ENCODE measurements around the gene NDST4.

The NDST4 gene

DNA sequence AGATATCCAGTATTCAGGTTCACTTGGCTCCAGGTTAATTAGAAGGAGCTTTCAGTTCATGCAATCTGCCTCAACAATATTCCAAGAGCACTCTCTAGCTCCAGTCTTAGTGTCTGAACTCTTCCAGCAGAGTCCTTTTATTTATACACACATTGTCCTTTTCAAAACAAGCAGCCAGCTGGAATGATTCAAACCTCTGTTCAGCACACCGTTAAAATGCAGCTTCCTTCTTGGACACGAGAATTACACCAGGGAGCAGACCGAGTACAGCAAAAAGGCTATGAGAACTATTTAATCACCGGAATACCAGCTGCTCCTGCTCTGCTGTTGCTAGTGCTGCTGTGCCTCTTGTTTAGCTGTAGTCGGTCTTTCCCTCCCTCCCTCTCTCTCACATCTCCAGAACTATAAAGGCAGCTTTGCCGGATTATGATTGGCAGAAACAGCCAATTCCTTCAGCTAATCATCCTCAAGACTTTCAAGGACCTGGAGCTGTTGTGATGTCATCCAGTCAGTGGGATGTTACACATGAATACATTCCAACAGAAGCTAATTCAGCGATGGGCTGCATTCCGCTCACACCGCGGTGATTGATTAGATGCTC lies at the start of gene NDST4:
Gene NDST4 (minus strand): TSS at position 115 of the 601 bp plus-strand sequence. CDS start 36,584 bp downstream, outside the sequence.
- DNase-seq, result no peak

DNA sequence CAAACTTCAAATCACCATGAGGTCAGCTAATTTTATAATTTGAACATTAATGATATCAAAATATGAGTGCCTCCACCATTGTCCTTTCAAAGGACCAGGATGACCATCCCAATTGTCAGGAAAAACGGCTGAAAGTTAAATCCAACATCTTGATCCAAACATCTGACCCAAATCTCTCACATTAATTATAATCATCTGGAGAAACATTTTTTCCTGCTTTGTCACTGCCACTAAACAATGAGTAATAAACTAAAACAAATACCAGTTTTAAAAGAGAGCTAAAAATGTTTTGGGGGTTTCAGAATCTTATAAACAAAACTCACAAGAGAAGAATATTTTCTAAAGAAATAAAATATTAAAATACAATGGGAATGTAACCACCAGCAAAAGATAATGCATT lies 45.7 kb upstream of the NDST4 start:
- no peak for DNase-seq

DNA sequence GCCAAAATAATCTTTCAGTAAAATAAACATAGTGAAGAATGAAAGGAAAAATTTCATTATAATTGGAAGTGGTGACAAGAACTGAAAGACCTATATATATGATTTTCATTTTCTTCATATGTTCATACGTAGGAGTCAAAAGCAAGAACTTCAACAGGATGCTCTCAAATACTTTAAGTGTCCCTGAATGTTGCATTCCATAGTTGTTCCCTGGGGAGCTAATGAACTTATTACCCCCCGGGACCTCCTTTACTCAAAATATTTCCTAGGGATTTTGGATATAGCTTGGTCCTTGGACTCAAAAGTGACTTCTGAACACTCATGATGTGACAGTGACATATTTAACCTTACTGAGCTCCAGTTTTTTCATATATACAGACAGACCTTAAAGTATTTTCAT lies 44.9 kb upstream of the NDST4 start:
- DNase-seq, result no peak

DNA sequence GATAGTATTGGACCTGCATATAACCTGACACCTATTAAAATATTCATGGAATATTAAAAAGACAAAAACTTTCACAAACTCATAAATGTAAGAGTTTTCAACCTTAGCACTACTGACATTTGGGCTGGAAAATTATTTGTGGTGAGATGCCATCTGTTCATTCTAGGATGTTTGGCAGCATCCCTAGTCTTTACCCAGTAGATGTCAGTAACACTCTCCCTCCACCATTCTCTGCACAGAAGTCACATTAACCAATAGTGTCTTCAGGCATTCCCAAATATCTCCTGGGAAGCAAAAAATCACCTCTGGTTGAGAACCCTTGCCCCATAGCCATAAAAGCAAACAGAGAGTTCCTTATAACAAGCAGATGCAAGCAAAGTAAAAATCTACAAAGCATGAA lies 41.4 kb upstream of the NDST4 start:
- no peak for DNase-seq

DNA sequence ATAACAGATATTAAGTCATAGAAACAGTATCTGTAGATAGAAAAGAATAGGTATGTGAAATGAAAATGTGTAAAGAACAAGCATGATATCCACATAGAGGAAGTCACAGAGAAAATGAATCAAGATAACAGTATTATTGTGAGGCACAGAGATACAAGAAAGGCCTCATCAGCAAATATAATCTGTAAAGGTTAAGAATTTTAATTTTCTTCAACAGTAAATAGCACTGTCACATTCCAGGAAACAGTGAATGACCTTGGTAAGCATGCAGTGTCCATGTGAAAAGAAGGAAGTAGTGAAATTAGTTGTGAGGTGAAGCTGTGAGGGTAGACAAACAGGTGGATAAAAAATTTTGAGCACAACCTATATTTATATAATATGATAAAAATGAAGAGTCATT lies 39.5 kb upstream of the NDST4 start:
- no peak for DNase-seq

DNA sequence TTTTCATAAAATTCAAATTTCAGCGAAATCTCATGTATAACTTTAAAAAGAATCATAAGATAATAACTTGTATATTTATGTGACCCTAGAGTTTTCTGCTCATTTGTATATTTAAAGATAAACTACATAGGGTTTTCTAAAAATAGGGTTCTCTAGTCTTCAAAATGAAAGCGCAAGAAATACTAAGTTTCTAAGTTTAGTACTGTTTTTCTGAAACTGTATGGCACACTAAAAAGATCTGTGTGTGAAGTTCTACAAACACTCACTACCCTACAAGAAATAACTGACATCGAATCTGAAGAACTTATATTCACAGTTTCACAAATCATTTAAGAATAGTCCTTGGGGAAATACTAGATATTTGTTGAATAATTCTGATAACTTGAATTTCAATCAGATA lies 38.7 kb upstream of the NDST4 start:
- no peak for DNase-seq

DNA sequence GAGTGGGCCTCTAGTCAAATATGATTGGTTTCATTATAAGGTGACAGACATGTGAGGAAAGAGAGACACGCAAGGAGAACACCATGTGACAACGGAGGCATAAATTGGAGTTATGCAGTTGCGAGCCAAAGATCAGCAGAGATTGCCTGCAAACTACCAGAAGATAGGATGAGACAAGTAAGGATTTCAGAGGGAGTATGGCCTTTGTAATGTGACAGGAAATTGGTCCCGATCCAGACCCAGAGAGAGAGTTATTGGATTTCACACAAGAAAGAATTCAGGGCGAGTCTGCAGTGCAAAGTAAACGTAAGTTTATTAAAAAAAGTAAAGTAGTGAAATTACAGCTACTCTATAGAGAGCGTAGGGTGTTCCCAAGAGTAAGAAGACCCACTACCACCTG lies 35.7 kb upstream of the NDST4 start:
- no peak for DNase-seq

DNA sequence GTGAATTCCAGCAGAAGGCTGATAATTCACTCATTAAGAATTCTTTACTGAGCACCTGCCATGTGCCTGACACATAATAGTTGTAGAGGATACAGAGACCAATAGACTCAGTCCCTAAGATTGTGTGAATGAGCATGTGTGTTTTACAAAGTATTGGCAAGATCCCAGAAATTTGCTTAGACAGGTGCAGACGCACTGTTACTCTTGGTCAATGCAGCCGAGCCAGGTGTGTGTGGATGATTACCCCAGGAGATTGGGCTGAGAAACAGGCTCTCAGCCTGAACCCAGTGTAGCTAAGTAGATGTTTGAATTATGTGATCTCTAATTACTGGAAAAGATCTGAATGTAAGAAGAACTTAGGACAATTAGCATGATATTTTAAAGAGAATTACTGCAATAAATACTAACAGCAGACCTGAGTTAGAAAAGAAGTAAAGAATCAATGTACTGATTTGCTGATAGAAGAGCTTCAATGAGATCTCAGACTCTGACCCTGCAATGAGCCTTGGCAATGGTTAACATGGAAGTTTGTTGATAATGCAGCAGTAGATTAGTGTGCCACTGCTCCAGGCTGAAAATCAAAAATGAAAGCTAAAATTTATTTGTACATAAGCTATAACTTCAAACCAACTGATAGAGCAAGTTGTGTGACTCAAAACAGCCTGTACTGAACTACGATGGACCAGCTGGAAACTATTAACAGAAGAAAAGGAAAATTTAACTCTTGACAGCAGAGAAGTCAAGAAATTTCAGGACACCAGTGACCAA lies 32.2 kb upstream of the NDST4 start:
- no peak for DNase-seq

DNA sequence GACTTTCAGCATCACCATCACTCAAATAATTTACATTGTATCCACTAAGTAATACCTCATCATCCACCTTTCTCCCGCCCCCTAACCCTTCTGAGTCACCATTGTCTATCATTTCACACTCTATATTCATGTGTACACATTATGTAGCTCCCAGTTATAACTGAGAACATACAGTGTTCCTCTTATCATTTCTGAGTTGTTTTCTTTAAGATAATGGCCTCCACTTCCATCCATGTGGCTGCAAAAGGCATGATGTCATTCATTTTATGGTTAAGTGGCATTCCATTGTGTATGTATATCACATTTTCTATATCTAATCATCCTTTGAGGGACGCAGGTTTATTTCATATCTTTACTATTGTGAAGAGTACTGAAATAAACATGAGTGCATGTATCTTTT lies 14.6 kb upstream of the NDST4 start:
- no peak for DNase-seq

DNA sequence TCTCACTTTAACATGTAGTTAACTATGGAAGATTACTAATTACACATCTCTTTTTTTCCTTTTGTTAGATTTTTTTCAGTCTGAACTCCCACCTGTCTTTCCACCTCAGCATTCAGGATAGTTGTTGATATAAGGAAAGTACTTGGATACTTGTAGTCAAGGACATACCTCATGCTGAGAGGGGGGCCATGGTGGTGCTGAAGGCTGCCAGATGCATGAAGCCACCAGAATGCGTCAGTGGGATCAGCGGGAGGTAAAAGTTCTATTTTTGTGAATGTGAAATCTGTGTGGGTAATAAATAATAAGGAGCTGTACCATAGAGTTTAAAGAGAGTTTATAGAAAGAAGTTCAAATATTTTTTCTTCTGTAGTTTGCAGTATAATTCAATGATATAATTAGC lies 13.1 kb upstream of the NDST4 start:
- no peak for DNase-seq

DNA sequence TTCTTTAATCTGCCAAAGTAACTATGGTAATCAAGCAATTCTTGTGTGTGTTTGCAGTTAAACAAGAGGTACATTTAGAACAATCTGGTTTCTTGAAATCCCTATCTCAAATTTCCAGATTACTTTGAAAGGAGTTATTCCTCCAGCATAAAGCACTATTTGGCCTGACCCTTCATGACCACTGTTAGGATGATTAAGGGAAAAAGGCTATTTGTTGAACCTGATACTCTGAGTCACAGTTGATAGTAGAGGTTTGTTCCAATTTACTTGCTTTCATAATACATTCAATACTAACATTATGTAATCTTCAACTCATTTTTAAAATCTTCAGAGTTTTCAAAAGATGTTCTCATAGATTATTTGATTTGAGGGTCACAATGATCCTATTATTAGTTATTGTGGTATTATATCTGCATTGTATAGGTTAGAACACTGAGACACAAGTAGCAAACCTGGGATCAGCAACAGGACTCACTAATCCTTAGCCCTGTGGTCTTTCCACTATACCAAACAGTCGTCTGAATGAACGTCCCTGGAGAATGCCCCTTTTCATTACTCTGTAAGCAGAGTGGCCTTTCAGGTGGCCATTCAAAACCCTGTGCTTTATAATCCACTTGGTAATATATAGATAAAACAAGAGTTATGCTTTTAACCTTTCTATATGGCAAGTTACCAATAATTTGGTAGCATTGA lies 8.1 kb upstream of the NDST4 start:
- DNase-seq, result no peak

DNA sequence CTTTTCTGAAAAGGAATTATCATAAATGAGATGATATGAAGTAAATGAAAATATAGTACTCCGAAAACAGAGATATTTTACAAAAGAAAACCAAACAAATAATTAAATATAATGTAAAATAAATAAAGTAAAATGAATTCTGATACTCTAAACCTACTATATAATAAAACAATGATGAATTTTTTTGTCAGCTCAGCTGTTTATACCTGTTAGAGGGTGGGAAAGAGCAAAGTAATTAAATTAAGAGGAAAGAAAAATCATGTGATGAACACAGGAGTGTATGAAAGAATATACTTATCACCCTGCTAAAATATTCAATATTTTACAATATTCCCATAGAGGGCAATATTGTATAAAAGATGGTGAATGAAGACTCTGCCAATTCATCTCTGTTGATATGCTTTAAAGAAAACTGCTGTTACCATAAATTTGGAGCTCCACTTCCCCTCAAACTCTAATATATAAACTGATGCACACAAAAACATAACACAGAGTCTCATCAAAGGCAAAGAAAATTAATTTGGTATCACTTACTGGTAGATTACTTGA lies 6.5 kb upstream of the NDST4 start:
- no peak for DNase-seq

DNA sequence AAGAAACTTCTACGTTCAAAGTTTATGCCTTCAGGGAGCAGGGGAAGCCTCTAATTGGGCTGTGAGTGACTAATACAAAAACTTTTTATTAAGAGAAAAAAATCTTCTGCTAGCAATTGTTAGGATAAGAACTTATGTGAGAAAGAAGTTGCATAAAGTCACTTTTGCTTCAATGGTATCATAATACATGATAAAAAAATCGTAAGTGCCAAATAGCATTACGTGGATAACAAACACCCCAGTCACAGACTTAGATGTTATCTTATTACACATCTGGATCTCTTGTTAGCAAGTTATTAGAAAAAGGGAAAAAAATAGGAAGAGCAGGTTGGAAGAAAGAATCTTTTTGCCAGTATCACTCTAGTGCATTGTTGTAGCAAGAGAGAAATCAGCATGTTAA lies 4.2 kb upstream of the NDST4 start:
- no peak for DNase-seq

DNA sequence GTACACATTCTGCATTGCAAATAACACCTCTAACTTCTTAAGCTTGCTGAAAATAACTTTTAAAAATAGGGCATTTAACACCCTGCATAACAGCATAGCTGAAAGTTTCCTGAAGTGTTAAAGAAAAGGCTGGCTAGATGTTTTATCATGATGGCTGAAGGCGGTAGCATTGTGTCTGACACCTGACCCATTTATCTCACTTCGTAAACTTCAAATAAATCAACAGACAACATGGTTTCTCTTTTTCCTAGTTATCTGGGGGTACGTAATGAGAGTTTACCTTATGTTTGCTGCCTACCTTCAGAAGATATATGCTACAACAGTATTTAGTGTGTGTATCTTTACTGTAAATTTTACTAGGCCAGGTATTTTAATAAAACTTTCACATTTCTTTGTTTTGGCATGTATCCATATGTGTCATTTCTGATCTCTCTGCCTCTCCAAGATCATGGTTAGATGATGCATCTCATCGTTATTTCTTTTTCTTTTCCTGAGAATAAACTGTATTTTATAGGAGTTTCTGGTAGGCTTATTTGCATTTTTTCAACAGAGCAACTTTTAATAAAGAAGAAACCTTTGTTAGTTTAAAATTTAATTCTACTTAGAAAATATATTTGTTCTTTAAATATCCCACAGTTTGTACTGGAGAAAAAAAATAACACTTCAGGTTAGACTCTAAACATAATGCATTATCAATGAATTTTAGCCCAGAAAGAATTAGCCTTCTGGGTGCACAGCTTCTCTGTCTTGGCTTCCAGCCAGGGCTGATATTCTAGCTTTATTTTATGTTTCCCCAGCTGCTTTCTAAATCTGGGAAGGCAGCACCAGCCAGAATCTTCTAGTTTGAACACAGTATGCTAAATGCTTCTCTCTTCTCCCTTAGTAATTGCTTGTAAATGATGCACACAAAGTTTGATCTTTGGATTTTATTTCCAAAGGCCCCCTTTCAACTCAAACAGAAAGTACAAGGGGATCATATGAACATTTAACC lies 2.9 kb downstream of the NDST4 start:
- DNase-seq, result no peak

DNA sequence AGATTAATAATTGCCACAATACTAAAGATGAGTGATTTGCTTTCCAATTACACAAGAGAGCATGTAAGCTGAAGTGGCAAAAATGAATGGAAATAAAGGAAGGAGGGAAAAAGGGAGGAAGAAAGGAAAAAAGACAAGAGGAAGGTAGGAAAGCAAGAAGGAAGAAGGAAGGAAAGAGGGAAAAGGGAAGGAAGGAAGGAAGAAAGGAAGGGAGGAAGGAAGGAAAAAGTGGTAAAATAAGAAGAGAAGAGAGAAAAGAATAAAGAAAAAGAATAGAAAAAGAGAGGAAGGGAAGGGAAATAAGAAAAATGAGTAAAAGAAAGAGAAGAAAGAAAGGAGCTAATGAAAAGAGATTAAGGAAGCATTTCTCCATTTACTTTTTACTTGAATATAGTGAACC lies 4.6 kb downstream of the NDST4 start:
- no peak for DNase-seq

DNA sequence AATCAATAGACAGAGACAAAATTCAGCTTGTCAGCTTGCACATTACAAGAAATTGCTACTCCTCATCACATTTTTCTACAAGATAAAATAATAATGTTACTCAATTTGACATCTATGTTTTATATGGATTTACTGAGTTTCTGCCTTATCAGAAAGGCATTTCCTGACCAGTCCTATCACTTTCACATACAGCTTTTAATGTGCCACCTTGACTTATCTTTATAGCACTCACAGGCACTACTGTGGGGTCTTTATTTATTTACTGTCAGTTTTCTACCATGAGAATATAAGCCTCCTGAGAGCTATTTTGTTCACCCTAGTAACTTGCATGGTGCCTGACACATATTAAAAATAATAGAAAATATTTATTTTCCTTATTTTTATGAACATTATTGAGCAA lies 6.0 kb downstream of the NDST4 start:
- no peak for DNase-seq

DNA sequence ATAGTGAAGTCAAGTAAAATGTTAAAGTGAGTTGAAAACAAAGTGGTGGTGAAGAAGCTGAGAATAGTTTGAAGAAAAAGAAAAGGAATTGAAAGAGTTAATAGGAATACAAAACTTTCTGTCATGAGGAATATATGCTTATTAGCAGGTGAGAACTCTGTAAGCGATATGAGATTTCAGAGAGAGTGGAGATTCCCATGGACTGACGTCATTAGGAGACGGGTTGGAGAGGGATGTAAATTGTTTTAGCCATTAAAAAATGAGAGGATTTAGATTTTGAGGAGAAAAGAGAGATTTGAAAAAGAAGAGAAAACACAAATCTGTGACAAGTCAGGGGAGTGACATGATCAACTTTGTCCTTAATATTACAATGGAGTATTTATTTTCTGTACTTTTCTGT lies 11.7 kb downstream of the NDST4 start:
- no peak for DNase-seq

DNA sequence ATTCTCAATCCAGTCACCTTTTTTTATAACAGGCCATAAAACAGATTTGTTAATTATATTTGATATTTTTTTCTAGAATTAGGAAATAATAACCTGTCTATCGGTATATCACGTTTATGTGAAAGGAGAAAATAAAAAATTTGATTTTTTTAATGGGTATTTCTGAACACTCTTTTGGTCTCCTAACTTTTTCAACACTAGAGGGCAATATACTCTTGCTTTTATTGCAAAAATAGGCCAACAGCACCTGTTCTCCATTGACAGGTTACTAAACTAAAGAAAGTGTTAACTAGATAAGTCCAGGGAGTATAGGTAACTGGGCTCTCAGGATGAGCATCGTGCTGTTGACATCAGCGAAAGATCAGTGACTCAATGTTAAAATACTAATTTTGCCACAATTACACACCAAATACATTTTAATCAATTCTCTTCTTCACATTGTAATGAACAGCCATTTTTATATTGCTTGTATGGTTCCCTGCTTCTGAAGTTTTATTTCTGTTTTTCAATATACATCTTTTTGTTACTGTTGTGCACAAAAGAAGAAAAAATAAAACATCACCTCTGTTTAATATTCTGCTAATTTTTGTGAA lies 22.8 kb downstream of the NDST4 start:
- DNase-seq, result no peak

DNA sequence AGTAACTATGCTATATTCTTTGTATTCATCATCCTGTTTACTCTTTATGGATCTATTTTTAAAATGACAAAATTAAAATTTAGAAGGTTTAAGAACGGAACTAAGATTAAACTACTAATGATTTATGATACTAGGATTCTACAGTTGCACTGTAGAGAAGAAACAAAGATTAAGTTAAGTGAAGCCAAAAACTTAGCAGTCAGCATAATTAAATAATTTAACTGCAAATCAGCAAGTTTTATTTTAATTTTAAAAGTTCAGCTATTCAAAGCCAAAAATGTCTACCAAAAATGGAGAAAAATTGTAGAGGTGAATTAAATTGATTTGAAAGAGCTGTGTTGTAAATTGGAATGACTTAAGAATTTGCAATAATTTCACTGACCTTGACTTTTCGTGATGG lies 30.8 kb downstream of the NDST4 start:
- no peak for DNase-seq

DNA sequence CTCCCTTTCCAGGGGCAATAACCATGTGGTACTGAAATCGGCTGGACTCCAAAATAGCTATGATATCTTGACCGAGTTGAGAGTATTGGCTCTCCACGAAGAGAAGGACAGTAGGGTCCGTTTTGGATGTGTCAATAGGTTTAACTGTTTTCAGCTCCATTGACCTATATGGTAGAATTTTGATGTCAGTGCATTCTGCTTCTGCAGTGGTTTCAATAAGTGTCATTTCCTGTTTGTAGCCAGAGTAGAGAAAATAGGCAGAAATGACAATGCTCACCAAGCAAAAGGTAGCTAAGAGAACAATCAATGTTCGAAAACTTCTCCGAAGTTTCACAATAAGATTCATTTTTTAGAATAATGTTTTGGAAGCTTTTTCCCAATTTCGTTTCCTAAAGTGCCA lies 36.7 kb downstream of the NDST4 start:
- DNase-seq, result no peak

DNA sequence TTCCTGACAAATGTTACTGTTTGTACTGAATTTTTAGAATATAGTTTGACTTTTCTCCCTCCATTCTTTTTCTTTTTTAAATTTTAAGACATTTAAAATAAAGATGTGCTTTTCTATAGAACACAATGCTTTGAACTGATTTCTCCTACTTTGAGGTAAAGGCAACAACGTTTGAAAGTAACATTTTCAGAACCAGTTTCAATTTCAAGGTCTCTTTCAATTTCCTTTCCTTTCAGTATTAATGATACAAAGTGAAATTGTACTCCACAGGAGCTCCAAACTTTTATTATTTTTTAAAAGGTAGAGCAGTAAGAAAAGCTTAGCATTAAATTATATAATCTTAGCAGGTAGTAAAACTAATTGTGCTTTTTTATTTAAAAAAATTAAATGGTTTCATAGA lies 54.9 kb downstream of the NDST4 start:
- no peak for DNase-seq

DNA sequence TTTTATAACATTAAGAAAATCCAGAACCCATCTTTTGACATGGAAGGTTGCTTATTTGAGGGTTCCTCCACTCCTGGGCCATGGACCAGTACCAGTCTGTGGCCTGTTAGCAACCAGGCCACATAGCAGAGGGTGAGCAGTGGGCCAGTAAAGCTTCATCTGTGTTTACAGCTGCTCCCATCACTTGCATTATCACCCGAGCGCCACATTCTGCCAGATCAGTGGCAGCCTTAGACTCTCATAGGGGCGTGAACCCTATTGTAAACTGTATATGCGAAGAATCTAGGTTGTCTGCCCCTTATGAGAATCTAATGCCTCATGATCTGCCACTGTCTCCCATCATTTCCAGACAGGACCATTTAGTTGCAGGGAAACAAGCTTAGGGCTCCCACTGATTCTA lies 58.6 kb downstream of the NDST4 start:
- DNase-seq, result no peak
